GOT3 (cell line): Measurements from ENCODE around the gene OSTM1.

Experiments
- DNase-seq: peaks from one replicate; lab custom pipeline; 2025; ENCODE audit warnings: mixed read lengths; lab: John Stamatoyannopoulos, UW

Gene OSTM1

GRCh38 chr6:108102965-108103364, 28.4 kb upstream of the OSTM1 start:
- DNase-seq = no peak

- DNase-seq = no peak
These were observed 25.5 kb upstream of the OSTM1 start for GRCh38 chr6:108100003-108100402.

- no peak for DNase-seq
These were observed 23.3 kb upstream of the OSTM1 start for GRCh38 chr6:108097882-108098281.

- no peak for DNase-seq
These were observed 19.3 kb upstream of the OSTM1 start for GRCh38 chr6:108093781-108094300.

- no peak for DNase-seq
These were observed 16.7 kb upstream of the OSTM1 start for GRCh38 chr6:108091288-108091687.

GRCh38 chr6:108083349-108083748, 8.8 kb upstream of the OSTM1 start:
- DNase-seq = no peak

- DNase-seq = no peak
These were observed 8.0 kb upstream of the OSTM1 start for GRCh38 chr6:108082539-108082938.

- DNase-seq = no peak
These were observed 5.7 kb upstream of the OSTM1 start for GRCh38 chr6:108080010-108080780.

- no peak for DNase-seq
These were observed 3.6 kb upstream of the OSTM1 start for GRCh38 chr6:108078191-108078590.

- DNase-seq = no peak
These were observed 533 bp downstream of the OSTM1 start for GRCh38 chr6:108074057-108074358.

- no peak for DNase-seq
These were observed 2.7 kb downstream of the OSTM1 start for GRCh38 chr6:108071736-108072276.

- no peak for DNase-seq
These were observed 5.9 kb downstream of the OSTM1 start for GRCh38 chr6:108068618-108069017.

- no peak for DNase-seq
These were observed 6.4 kb downstream of the OSTM1 start for GRCh38 chr6:108068182-108068581.

GRCh38 chr6:108052706-108053105, 21.8 kb downstream of the OSTM1 start:
- DNase-seq = no peak

- DNase-seq = no peak
These were observed 23.1 kb downstream of the OSTM1 start for GRCh38 chr6:108051481-108051880.

- no peak for DNase-seq
These were observed 34.9 kb downstream of the OSTM1 start for GRCh38 chr6:108039681-108040080.

GRCh38 chr6:108036884-108037283, 37.7 kb downstream of the OSTM1 start:
- no peak for DNase-seq

- no peak for DNase-seq
These were observed 42.6 kb downstream of the OSTM1 start for GRCh38 chr6:108031968-108032367.

GRCh38 chr6:108030211-108030610, 44.3 kb downstream of the OSTM1 start:
- no peak for DNase-seq

GRCh38 chr6:108029226-108029921, 45.2 kb downstream of the OSTM1 start:
- no peak for DNase-seq

- no peak for DNase-seq
These were observed 46.9 kb downstream of the OSTM1 start for GRCh38 chr6:108027594-108027993.

GRCh38 chr6:108027056-108027455, 47.5 kb downstream of the OSTM1 start:
- no peak for DNase-seq

- DNase-seq = no peak
These were observed 50.0 kb downstream of the OSTM1 start for GRCh38 chr6:108024427-108025073.
